IPS DF 6.9 (cell line): ENCODE results near the gene SMIM14.

Experiments used
- DNase-seq: peaks from one replicate; pipeline ENCODE4 v3.0.0-alpha.2; 2013; ENCODE audit warnings: low read depth, low spot score
- H3K27ac ChIP-seq: one replicate; pipeline ENCODE4 v1.5.1; 2013; ENCODE audit warnings: low read length, control low read depth
- H3K27me3 ChIP-seq: 2 replicates; pipeline ENCODE4 v1.6.1; 2013; ENCODE audit warnings: mild to moderate bottlenecking, low read length; ENCODE audit not compliant: control insufficient read depth, insufficient read depth
- H3K36me3 ChIP-seq: 2 replicates; pipeline ENCODE4 v1.6.1; 2013; ENCODE audit warnings: low read length; ENCODE audit not compliant: control insufficient read depth, insufficient read depth
- H3K4me1 ChIP-seq: 2 replicates; pipeline ENCODE4 v1.6.1; 2013; ENCODE audit warnings: low read length; ENCODE audit not compliant: control insufficient read depth, insufficient read depth
- H3K4me3 ChIP-seq: 2 replicates; pipeline ENCODE4 v1.5.1; 2013; ENCODE audit warnings: mild to moderate bottlenecking, low read length
- H3K9me3 ChIP-seq: 2 replicates; pipeline ENCODE4 v1.6.1; 2013; ENCODE audit warnings: low read length, inconsistent platforms; ENCODE audit not compliant: control insufficient read depth, insufficient read depth
- WGBS: extraction: QIAGEN DNeasy Blood & Tissue Kit; methylation state at CpG from one replicate; pipeline ENCODE4 v1.1.7; 2013; ENCODE audit warnings: mixed read lengths, missing lambda C conversion rate; ENCODE audit not compliant: insufficient read length, insufficient coverage; 5-methylcytosine and 5-hydroxymethylcytosine counted together

Gene SMIM14

DNA sequence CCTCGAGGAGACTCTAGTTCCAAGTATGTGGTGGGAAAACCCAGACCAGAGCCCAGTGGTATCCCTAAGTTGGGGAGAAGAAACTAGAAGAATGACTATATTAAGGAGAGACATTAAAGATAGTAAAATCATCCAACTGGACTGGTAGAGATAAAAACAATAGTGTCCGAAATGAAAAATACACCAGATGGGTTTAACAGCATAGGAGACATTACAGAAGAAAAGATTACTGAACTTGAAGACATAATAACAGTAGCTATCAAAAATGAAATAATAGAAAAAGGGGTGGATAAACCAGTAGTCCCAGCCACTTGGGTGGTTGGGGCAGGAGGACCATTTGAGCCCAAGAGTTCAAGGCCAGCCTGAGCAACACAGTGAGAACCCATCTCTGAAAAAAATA lies 31.9 kb downstream of the SMIM14 start:
- no peak for DNase-seq
- WGBS: no CpG with 5 or more reads among the region's 2 CpGs
- no peak overlapping the region for H3K4me3 ChIP-seq

DNA sequence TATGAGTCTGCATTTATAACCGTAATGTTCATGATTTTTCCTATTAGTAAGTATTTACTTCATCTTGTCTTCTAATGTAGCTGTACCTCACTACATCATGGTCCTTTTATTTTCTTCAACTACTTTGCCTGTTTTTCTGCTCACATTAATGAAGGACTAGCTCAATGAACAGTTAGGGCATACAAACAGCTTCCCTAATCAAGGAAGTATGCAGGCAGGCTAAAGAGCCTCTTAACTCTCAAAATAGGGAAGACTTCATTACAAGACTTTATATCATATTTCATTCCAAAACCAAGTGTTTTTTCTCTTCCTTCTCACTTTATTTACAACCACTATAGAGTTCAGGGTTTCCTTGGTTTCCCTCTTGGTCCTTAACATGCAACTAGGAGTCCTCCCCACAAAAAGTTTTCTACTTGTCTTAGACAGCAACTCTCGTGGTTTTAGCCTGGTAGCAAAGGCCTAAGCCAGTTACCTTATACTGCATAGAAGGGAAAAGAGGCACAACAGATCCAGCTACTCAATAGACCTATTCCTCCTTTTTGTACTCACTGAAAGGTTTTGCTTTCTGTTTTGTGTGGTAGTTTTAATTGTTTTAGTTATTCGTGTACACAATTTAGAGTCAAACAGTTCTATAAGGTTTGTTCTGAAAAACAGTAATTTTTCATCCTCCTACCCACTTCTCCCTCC lies 40.8 kb downstream of the SMIM14 start:
- no CpG with 5 or more reads among the region's 3 CpGs for WGBS
- no peaks in the 10 kb centered on the region for H3K27me3 ChIP-seq
- H3K4me3 ChIP-seq: no peak overlapping the region
- no peaks in the 10 kb centered on the region for H3K4me1 ChIP-seq
- no peaks in the 10 kb centered on the region for H3K9me3 ChIP-seq
- H3K36me3 ChIP-seq: no peaks in the 10 kb centered on the region
- H3K27ac ChIP-seq: no peak overlapping the region
- DNase-seq: no peak

More for the DNA sequence above, 31.9 kb downstream of the SMIM14 start:
- Histone ChIP-seq H3K36me3 (no peaks in the 10 kb centered on the region), H3K27ac (no peak overlapping the region), H3K9me3 (no peaks in the 10 kb centered on the region), H3K27me3 (no peaks in the 10 kb centered on the region), H3K4me1 (no peaks in the 10 kb centered on the region)

DNA sequence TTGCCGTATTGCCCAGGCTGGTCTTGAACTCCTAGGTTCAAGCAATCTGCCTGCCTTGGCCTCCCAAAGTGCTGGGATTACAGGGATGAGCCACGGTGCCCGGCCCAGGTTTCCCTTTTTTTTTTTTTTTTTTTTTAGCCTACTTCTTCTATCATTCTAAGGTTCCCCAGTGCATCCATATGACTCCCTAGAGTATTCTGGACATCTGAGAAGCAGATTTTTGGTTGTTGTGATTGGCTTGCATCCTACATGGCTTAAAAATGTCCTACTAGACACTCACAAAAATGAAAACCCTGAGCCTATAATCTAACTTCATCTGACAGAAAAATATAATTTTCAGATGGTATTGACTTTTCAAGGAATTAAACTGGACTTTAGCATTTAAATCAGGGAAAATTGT lies 41.7 kb downstream of the SMIM14 start:
- Histone ChIP-seq H3K9me3 (no peaks in the 10 kb centered on the region), H3K36me3 (no peaks in the 10 kb centered on the region), H3K27me3 (no peaks in the 10 kb centered on the region), H3K4me3 (no peak overlapping the region), H3K4me1 (no peaks in the 10 kb centered on the region), H3K27ac (no peak overlapping the region)
- no peak for DNase-seq
- no CpG with 5 or more reads among the region's 3 CpGs for whole genome bisulfite sequencing

DNA sequence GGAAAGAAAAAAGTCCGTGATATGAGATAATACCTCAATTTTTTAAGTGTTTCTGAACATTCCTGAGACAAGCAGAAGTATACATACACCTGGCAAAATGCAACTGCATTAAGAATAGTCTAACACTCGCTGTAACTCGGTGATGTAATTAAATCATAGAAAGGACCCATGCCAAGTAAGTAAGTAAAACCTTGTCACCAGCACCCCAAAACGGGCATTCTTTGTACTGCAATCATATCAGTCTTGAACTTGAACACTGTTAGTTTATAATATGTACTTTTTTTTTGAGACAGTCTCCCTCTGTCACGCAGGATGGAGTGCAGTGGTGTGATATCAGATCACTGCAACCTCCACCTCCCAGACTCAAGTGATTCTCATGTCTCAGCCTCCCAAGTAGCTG lies 47.4 kb downstream of the SMIM14 start:
- no peaks in the 10 kb centered on the region for H3K4me1 ChIP-seq
- H3K36me3 ChIP-seq: no peaks in the 10 kb centered on the region
- DNase-seq: no peak
- no peaks in the 10 kb centered on the region for H3K9me3 ChIP-seq
- H3K4me3 ChIP-seq: no peak overlapping the region
- H3K27me3 ChIP-seq: no peaks in the 10 kb centered on the region
- no CpG with 5 or more reads among the region's 5 CpGs for WGBS
- no peak overlapping the region for H3K27ac ChIP-seq

DNA sequence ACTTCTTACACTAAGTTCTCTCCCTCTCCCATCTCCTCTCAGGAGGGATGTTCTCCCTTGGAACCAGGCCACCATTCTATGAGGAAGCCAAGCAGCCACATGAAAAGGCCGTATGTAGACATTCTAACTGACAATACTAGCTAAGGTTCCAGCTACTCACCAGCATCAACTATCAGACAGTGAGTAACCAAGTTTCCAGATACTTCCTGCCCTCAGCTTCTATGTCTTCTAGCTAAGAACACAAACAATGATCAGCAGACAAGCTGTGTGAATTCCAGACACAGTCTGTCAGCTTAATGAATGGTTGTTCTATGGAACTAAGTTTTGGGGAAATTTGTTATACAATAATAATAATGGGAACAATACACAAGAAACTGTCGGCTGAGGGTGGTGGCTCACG lies 50.8 kb downstream of the SMIM14 start:
- Histone ChIP-seq H3K9me3 (no peaks in the 10 kb centered on the region), H3K27ac (no peak overlapping the region), H3K4me3 (no peak overlapping the region), H3K36me3 (no peaks in the 10 kb centered on the region), H3K27me3 (no peaks in the 10 kb centered on the region), H3K4me1 (no peaks in the 10 kb centered on the region)
- DNase-seq: no peak
- WGBS: no CpG with 5 or more reads among the region's 3 CpGs

DNA sequence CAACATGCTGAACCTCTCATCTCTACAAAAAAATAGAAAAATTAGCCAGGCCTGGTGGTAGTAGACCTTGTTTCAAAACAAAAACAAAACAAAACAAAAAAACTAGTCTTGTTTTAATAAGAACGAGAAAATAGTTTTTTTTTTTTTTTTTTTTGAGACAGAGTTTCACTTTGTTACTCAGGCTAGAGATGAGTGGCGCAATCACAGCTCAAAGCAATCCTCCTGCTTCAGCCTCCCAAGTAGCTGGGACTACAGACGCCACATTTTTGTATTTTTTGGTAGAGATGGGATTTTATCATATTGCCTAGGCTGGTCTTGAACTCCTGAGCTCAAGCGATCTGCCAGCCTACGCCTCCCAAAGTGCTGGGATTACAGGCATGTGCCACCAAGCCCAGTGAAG lies 63.7 kb downstream of the SMIM14 start:
- no peaks in the 10 kb centered on the region for H3K4me1 ChIP-seq
- H3K4me3 ChIP-seq: no peak overlapping the region
- no peak for DNase-seq
- H3K9me3 ChIP-seq: no peaks in the 10 kb centered on the region
- H3K27ac ChIP-seq: no peak overlapping the region
- no CpG with 5 or more reads among the region's 5 CpGs for WGBS
- H3K36me3 ChIP-seq: no peaks in the 10 kb centered on the region
- no peaks in the 10 kb centered on the region for H3K27me3 ChIP-seq

DNA sequence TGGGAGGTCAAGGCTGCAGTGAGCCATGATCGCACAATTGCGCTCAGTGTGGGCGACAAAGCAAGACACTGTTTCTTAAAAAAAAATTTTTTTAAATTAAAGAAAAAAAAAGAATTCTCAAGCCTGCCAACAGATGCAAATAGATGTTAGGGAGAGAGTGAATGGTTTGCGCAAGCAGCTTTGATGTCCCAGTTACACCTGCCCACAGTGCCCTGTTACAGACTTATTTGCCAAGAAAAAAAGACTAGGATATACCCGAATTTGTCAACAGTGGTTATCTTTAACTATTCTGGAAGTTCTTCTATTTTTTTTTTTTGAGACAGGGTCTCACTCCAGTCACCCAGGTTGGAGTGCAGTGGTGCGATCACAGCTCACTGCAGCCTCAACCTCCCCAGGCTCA lies 67.2 kb downstream of the SMIM14 start:
- no peaks in the 10 kb centered on the region for H3K27me3 ChIP-seq
- no peaks in the 10 kb centered on the region for H3K4me1 ChIP-seq
- no peak for DNase-seq
- no peak overlapping the region for H3K27ac ChIP-seq
- no peaks in the 10 kb centered on the region for H3K9me3 ChIP-seq
- H3K36me3 ChIP-seq: no peaks in the 10 kb centered on the region
- no peak overlapping the region for H3K4me3 ChIP-seq
- WGBS: no CpG with 5 or more reads among the region's 6 CpGs

DNA sequence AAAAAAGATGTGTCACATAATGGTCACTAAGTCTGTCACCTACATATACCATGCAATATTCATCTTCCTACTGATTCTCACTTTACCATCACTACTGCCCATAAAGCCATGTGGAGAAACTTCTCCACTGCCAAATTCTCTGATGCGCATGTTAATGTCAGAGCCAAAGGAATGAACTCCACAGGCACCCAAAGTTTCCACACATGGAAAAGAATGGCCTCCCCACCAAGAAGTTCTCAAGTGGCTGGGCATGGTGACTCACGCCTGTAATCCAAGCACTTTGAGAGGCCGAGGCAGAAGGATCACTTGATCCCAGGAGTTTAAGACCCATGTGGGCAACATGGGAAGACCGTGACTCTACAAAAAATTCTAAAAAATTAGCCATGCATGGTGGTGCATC lies 67.6 kb downstream of the SMIM14 start:
- no peaks in the 10 kb centered on the region for H3K27me3 ChIP-seq
- no peaks in the 10 kb centered on the region for H3K4me1 ChIP-seq
- H3K36me3 ChIP-seq: no peaks in the 10 kb centered on the region
- H3K27ac ChIP-seq: no peak overlapping the region
- no peak for DNase-seq
- no CpG with 5 or more reads among the region's 4 CpGs for WGBS
- H3K9me3 ChIP-seq: no peaks in the 10 kb centered on the region; the same call in 1 of the 2 replicates
- H3K4me3 ChIP-seq: no peak overlapping the region

DNA sequence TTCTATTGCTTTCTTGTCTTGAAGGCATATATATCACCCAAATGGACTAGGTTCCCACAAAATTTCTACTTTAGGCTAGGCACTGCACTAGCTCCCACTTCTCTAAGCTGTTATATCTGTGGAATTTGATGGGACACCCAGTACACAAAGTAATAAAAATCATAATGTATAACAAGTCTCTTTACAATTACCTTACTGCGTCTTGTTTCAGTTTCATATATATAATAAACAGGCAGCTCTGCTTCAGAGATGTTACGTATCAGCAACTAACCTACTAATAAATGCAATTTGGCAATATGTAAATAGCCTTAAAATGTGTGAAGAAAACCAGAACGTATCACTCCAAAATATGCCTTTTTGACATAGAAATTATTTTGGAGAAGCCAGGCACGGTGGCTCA lies 69.5 kb downstream of the SMIM14 start:
- Histone ChIP-seq H3K36me3 (no peaks in the 10 kb centered on the region), H3K27ac (no peak overlapping the region), H3K4me3 (no peak overlapping the region), H3K27me3 (no peaks in the 10 kb centered on the region), H3K9me3 (no peaks in the 10 kb centered on the region; the same call in 1 of the 2 replicates), H3K4me1 (no peaks in the 10 kb centered on the region)
- WGBS: no CpG with 5 or more reads among the region's 4 CpGs
- no peak for DNase-seq

DNA sequence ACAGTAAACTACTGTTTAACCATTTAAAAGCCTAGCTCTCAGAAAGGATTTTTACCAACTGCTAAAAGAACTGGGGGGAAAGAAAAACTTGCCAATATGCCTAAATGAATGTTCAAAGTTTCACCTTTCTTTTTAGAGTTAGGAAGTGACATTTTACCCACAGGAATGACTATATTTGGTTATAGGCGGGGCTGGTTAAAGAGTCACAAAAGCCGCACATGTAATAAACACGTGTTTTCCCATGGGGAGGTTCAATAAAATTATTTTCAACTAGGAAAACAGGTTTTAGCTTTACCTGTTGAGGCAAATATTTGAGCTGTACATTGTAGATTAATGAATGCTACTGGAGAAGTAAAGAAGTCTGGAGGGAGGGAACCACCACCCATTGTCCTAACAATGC lies 69.9 kb downstream of the SMIM14 start:
- DNase-seq: no peak
- no CpG with 5 or more reads among the region's 3 CpGs for WGBS

DNA sequence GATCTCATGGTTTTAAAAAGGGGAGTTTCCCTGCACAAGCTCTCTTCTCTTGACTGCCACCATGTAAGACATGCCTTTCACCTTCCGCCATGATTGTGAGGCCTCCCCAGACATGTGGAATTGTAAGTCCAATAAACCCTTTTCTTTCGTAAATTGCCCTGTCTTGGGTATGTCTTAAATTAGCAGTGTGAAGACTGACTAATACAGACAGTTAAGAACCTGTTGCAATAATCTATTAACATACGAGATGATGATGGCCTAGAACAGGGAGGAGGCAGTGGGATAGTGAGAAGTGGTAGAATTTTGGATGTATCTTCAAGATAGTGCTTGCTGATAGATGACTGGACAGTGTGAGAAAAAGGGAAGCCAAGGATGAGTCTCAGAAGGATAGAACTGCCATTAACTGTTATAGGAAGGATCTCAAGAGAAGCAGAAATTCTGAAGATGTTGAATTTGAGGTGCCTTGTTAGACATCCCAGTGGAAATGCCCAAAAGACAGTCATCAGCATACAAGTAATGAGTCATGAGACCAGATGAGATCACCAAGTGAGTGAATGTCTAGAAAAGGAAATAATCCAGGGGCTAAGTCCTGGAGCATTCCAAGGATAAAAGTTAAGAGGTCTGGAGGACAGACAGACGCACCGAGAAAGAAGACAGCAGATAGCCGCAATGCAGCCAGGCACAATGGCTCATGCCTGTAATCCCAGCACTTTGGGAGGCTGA lies 72.6 kb downstream of the SMIM14 start:
- H3K27ac ChIP-seq: no peak overlapping the region

More for the DNA sequence above, 69.9 kb downstream of the SMIM14 start:
- no peaks in the 10 kb centered on the region; the same call in 1 of the 2 replicates for H3K9me3 ChIP-seq
- H3K27ac ChIP-seq: no peak overlapping the region
- no peak overlapping the region for H3K4me3 ChIP-seq
- H3K27me3 ChIP-seq: no peaks in the 10 kb centered on the region
- H3K4me1 ChIP-seq: no peaks in the 10 kb centered on the region
- no peaks in the 10 kb centered on the region for H3K36me3 ChIP-seq

More for the DNA sequence above, 72.6 kb downstream of the SMIM14 start:
- H3K36me3 ChIP-seq: no peaks in the 10 kb centered on the region
- no peak overlapping the region for H3K4me3 ChIP-seq
- no CpG with 5 or more reads among the region's 6 CpGs for WGBS
- no peaks in the 10 kb centered on the region for H3K4me1 ChIP-seq
- no peaks in the 10 kb centered on the region for H3K27me3 ChIP-seq
- no peak for DNase-seq
- no peaks in the 10 kb centered on the region; the same call in 1 of the 2 replicates for H3K9me3 ChIP-seq
